HepG2 (cell line): ENCODE measurements around the gene LRRC8E. TPM values are rescaled to one million over a fixed set of nuclear protein-coding genes. Genes with fewer than 3 reads are reported as not detected.

Source experiments
- ATAC-seq: fragments of 200-7000 bp; cut with Tn5 transposase; 3 replicates; pipeline ENCODE4 v1.9.1; 2020; ENCODE audit warnings: mild to moderate bottlenecking, moderate library complexity
- BruUV-seq: library from RNA; stranded (reverse); fragments of 400-500 nt; replicated peaks from 2 replicates; lab custom pipeline; 2021; lab: Mats Ljungman, UMichigan
- CTCF ChIA-PET: fragments of 300-600 bp; formaldehyde crosslinking; extraction: SDS; loops from one replicate; lab custom pipeline; 2021; ENCODE audit warnings: low total read pairs, inconsistent platforms, low intra/inter-chr PET ratio; lab: Yijun Ruan, JAX
- POLR2A ChIA-PET: fragments of 350-600 bp; sonication (Branson Sonifier 250); formaldehyde crosslinking; loops from one replicate; lab custom pipeline; 2020; ENCODE audit warnings: antibody characterized with exemption, inconsistent platforms; lab: Yijun Ruan, JAX
- DNase-seq: peaks from one replicate; pipeline ENCODE4 v3.0.0-alpha.2; 2015; ENCODE audit warnings: low spot score
- FAIRE-seq: peaks from 3 replicates; lab custom pipeline; 2011; peaks lifted over from hg19 to GRCh38; lab: Jason Lieb, UNC
- H2AFZ ChIP-seq: one replicate; pipeline ENCODE4 v1.6.1; 2011; ENCODE audit warnings: low read length, inconsistent platforms
- H3K27ac ChIP-seq: fragments of 300-600 bp; 3 replicates; pipeline ENCODE4 v1.8.0; 2011; ENCODE audit warnings: mixed run types, mild to moderate bottlenecking, mixed read lengths, low read length, inconsistent platforms; ENCODE audit not compliant: insufficient read depth; ENCODE audit errors: extremely low read length
- H3K27me3 ChIP-seq, 2 experiments: fragments of 200-600 bp in 1 of 2; 2 replicates in 1 of 2; 3 replicates in 1 of 2; pipeline versions ENCODE4 v1.6.0 to v1.8.0; 2011; ENCODE audit warnings: low read length in 2 of 2, mild to moderate bottlenecking in 2 of 2, moderate library complexity in 2 of 2, inconsistent platforms in 1 of 2; ENCODE audit not compliant: insufficient read depth in 2 of 2, control insufficient read depth in 1 of 2
- H3K36me3 ChIP-seq, 2 experiments: fragments of 200-600 bp in 1 of 2; replicated peaks in 1 of 2; 2 replicates in 1 of 2; 3 replicates in 1 of 2; pipeline versions ENCODE4 v1.5.1 to v1.8.0; 2011; ENCODE audit warnings: low read length in 2 of 2, inconsistent platforms in 1 of 2; ENCODE audit not compliant: insufficient read depth in 2 of 2, control insufficient read depth in 1 of 2
- H3K4me1 ChIP-seq: 2 replicates; pipeline ENCODE4 v1.5.1; 2012; ENCODE audit warnings: low read length, inconsistent platforms; ENCODE audit not compliant: insufficient read depth
- H3K4me2 ChIP-seq: 2 replicates; pipeline ENCODE4 v1.6.0; 2011; ENCODE audit warnings: low read depth, low read length, inconsistent platforms
- H3K4me3 ChIP-seq, 3 experiments: fragments of 200-600 bp in 1 of 3; sonication (generic), shearing (Covaris generic) in 1 of 3; replicated peaks in 1 of 3; 2 replicates each; pipeline ENCODE4 v1.5.1; 2011 to 2016; ENCODE audit warnings: low read length in 3 of 3, inconsistent platforms in 2 of 3, low read depth in 2 of 3, mild to moderate bottlenecking in 2 of 3, control low read depth in 1 of 3, mixed read lengths in 1 of 3; ENCODE audit not compliant: insufficient read depth in 1 of 3
- H3K79me2 ChIP-seq: one replicate; pipeline ENCODE4 v1.6.1; 2011; ENCODE audit warnings: low read length, inconsistent platforms; ENCODE audit not compliant: insufficient read depth
- H3K9ac ChIP-seq: 2 replicates; pipeline ENCODE4 v1.6.0; 2011; ENCODE audit warnings: mild to moderate bottlenecking, low read depth, low read length, inconsistent platforms; ENCODE audit not compliant: insufficient read depth
- H3K9me3 ChIP-seq: 2 replicates; pipeline ENCODE4 v1.5.1; 2012; ENCODE audit warnings: mild to moderate bottlenecking, low read length
- H4K20me1 ChIP-seq: 2 replicates; pipeline ENCODE4 v1.6.0; 2011; ENCODE audit warnings: inconsistent platforms, mild to moderate bottlenecking, low read length, moderate library complexity; ENCODE audit not compliant: insufficient read depth
- MZF1 ChIP-seq: sonication (generic); formaldehyde crosslinking; IDR thresholded peaks from 2 replicates; pipeline ENCODE4 v1.8.1; 2023; ENCODE audit warnings: mild to moderate bottlenecking, missing genetic modification reagents, borderline replicate concordance
- RBM39 ChIP-seq: fragments of 200-400 bp; formaldehyde crosslinking; IDR thresholded peaks from one replicate; pipeline ENCODE4 v1.6.1; 2018; ENCODE audit warnings: antibody characterized with exemption, mild to moderate bottlenecking, low read depth, low read length; ENCODE audit not compliant: poor library complexity, severe bottlenecking
- XRCC5 ChIP-seq: fragments of 200-400 bp; formaldehyde crosslinking; optimal IDR thresholded peaks from 2 replicates; pipeline ENCODE3; 2017; ENCODE audit warnings: mild to moderate bottlenecking, low read length
- ZNF710 ChIP-seq: sonication (generic); formaldehyde crosslinking; IDR thresholded peaks from 2 replicates; pipeline ENCODE4 v1.5.0; 2020; ENCODE audit warnings: mild to moderate bottlenecking, missing genetic modification reagents, borderline replicate concordance
- ZNF740 ChIP-seq: sonication (generic); formaldehyde crosslinking; IDR thresholded peaks from 2 replicates; pipeline ENCODE4 v1.4.0; 2020; ENCODE audit warnings: missing genetic modification reagents
- ZNF749 ChIP-seq: sonication (generic); formaldehyde crosslinking; IDR thresholded peaks from 2 replicates; pipeline ENCODE4 v1.8.0; 2022; ENCODE audit warnings: mild to moderate bottlenecking, missing genetic modification reagents, moderate library complexity, borderline replicate concordance
- ZNF772 ChIP-seq: sonication (generic); formaldehyde crosslinking; IDR thresholded peaks from 2 replicates; pipeline ENCODE4 v1.5.0; 2020; ENCODE audit warnings: mild to moderate bottlenecking, missing genetic modification reagents
- ZNF790 ChIP-seq: sonication (generic); formaldehyde crosslinking; IDR thresholded peaks from 2 replicates; pipeline ENCODE4 v1.8.0; 2022; ENCODE audit warnings: missing genetic modification reagents, mild to moderate bottlenecking, borderline replicate concordance
- WGBS: methylation state at CpG from one replicate; pipeline ENCODE4 v1.1.6; 2017; ENCODE audit warnings: low lambda C conversion rate; 5-methylcytosine and 5-hydroxymethylcytosine counted together
- in situ Hi-C: cut with HindIII; loops from 2 replicates; pipeline ENCODE4 v1.10.0; 2017; ENCODE audit warnings: low pct_unique_long_range_greater_than_20kb; ENCODE audit not compliant: extremely low pct_ligation_motif_present
- intact Hi-C: fragments of 100-400 bp; cut with micrococcal nuclease; formaldehyde crosslinking; loops from one replicate; pipeline ENCODE4 v1.10.0; 2022; ENCODE audit not compliant: unreplicated experiment
- polyA plus RNA-seq, 8 experiments: library from polyadenylated mRNA; depleted of rRNA in 3 of 8; stranded (reverse) in 7 of 8; unstranded in 1 of 8; fragments of >200 nt; fragmentation: Illumina TruSeq in 4 of 8; extraction: Trizol in 4 of 8; gene quantifications; 2 replicates each; pipeline versions ENCODE4 v1.2.1 to v1.2.3, GENCODE V29; 2011 to 2016; ENCODE audit warnings: low read depth in 4 of 8, missing spikeins in 1 of 8, mixed read lengths in 1 of 8; ENCODE audit not compliant: insufficient read depth in 1 of 8
- total RNA-seq, 5 experiments: library from RNA; depleted of rRNA; stranded (reverse); fragments of >200 nt; fragmentation: Illumina TruSeq; extraction: Trizol; gene quantifications; 2 replicates each; pipeline ENCODE4 v1.2.3, GENCODE V29; 2016; ENCODE audit warnings: low read depth in 1 of 5
- TF ChIP-seq, protein P1 (sequence below): sonication (generic); formaldehyde crosslinking; IDR thresholded peaks from 2 replicates; pipeline ENCODE4 v1.4.0; 2020; ENCODE audit warnings: missing genetic modification reagents, mild to moderate bottlenecking, borderline replicate concordance
- TF ChIP-seq, protein P2 (sequence below): sonication (generic); formaldehyde crosslinking; IDR thresholded peaks from 2 replicates; pipeline ENCODE4 v1.4.0; 2020; ENCODE audit warnings: missing genetic modification reagents, low read depth, mild to moderate bottlenecking, borderline replicate concordance
- TF ChIP-seq, protein P3 (sequence below): sonication (generic); formaldehyde crosslinking; conservative IDR thresholded peaks from 2 replicates; pipeline ENCODE4 v1.4.0; 2020; ENCODE audit warnings: missing genetic modification reagents

Gene LRRC8E
- total and polyA plus RNA-seq, 2 of the 13 experiments (the other 11 are each of a cell fraction or from before 2014, with no cell fraction given): 8.0 to 10.3 TPM

GRCh38 chr19:7943444-7944176 is 55.3 kb downstream of the LRRC8E start, which contains the start of gene TIMM44:
Gene TIMM44 (minus strand): TSS chr19:7943666. CDS start chr19:7943651, 15 bp downstream.
- WGBS: 1% methylated on average over 33 of the region's 56 CpGs
- Histone ChIP-seq H3K9ac (peak within 1 kb of the TSS; percentile 100), H3K4me2 (peak within 1 kb of the TSS; percentile 99), H3K9me3 (no peaks in the 10 kb centered on the region), H3K27me3 (peaks cover 0 to 3% of the 10 kb centered on the region in 2 experiments; a peak in 1 of 5 replicates), H3K27ac (peak within 1 kb of the TSS; percentile 90), H3K4me3 (peak within 1 kb of the TSS; percentile 65 to 98 (median 91)), H4K20me1 (0 out of 2 replicates have a peak, but pooled peaks cover 2% of the 10 kb centered on the region), H2AFZ (no peak within 1 kb of the TSS), H3K4me1 (peaks cover 38% of the 10 kb centered on the region), H3K79me2 (peaks cover 32% of the 10 kb centered on the region), H3K36me3 (peaks cover 7 to 26% of the 10 kb centered on the region in 2 experiments; a peak in 4 of 5 replicates)
- POLR2A ChIA-PET: interaction anchor here (0.7 to 2.8 kb wide), 41 partner anchors 8 to 480 kb away, joined by 3 to 85 read pairs (median 5); partner anchors contain the start of genes CCL25, ELAVL1, LRRC8E and MAP2K7
- in situ Hi-C loops: no loop called here
- FAIRE-seq: peak; percentile 98
- no TSS peak for BruUV-seq
- peak; percentile 99 for DNase-seq
- peak; percentile 98 for ATAC-seq
- intact Hi-C loops: loop anchor here (2.0 kb wide), 1 partner anchor 59 kb away; no protein-coding TSS in a partner anchor
- CTCF ChIA-PET: interaction anchor here (1.6 to 1.8 kb wide), 2 partner anchors 59 to 126 kb away, joined by 3 to 7 read pairs; no protein-coding TSS in a partner anchor
- TF ChIP-seq ZNF740 (CRISPR knock-in tag) (peak; percentile 8), MZF1 (no peak), ZNF749 (CRISPR knock-in tag) (0 out of 2 replicates have a peak, but pooled peaks have one; percentile 18), RBM39 (peak; percentile 70), XRCC5 (peak; percentile 15), ZNF710 (CRISPR knock-in tag) (peak; percentile 80), ZNF790 (0 out of 2 replicates have a peak, but pooled peaks have one; percentile 39), ZNF772 (CRISPR knock-in tag) (peak; percentile 87; the same call in 1 of the 2 replicates)
- TF ChIP-seq, protein P1, sequence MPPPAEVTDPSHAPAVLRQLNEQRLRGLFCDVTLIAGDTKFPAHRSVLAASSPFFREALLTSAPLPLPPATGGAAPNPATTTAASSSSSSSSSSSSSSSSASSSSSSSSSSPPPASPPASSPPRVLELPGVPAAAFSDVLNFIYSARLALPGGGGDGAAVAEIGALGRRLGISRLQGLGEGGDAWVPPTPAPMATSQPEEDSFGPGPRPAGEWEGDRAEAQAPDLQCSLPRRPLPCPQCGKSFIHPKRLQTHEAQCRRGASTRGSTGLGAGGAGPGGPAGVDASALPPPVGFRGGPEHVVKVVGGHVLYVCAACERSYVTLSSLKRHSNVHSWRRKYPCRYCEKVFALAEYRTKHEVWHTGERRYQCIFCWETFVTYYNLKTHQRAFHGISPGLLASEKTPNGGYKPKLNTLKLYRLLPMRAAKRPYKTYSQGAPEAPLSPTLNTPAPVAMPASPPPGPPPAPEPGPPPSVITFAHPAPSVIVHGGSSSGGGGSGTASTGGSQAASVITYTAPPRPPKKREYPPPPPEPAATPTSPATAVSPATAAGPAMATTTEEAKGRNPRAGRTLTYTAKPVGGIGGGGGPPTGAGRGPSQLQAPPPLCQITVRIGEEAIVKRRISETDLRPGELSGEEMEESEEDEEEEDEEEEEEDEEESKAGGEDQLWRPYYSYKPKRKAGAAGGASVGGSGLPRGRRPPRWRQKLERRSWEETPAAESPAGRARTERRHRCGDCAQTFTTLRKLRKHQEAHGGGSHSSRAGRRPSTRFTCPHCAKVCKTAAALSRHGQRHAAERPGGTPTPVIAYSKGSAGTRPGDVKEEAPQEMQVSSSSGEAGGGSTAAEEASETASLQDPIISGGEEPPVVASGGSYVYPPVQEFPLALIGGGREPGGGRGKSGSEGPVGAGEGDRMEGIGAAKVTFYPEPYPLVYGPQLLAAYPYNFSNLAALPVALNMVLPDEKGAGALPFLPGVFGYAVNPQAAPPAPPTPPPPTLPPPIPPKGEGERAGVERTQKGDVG: peak; percentile 69; the same call in 1 of the 2 replicates
- TF ChIP-seq, protein P2, sequence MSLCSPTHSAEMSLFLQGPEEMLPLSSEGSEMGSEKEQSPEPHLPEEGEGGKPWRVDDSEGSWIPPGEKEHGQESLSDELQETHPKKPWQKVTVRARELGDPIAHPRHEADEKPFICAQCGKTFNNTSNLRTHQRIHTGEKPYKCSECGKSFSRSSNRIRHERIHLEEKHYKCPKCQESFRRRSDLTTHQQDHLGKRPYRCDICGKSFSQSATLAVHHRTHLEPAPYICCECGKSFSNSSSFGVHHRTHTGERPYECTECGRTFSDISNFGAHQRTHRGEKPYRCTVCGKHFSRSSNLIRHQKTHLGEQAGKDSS (CRISPR knock-in tag): 0 out of 2 replicates have a peak, but pooled peaks have one; percentile 37
- TF ChIP-seq, protein P3, sequence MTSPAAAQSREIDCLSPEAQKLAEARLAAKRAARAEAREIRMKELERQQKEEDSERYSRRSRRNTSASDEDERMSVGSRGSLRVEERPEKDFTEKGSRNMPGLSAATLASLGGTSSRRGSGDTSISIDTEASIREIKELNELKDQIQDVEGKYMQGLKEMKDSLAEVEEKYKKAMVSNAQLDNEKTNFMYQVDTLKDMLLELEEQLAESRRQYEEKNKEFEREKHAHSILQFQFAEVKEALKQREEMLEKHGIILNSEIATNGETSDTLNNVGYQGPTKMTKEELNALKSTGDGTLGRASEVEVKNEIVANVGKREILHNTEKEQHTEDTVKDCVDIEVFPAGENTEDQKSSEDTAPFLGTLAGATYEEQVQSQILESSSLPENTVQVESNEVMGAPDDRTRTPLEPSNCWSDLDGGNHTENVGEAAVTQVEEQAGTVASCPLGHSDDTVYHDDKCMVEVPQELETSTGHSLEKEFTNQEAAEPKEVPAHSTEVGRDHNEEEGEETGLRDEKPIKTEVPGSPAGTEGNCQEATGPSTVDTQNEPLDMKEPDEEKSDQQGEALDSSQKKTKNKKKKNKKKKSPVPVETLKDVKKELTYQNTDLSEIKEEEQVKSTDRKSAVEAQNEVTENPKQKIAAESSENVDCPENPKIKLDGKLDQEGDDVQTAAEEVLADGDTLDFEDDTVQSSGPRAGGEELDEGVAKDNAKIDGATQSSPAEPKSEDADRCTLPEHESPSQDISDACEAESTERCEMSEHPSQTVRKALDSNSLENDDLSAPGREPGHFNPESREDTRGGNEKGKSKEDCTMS (CRISPR knock-in tag): no peak
